Hypothalamus (tissue), 51 donors: ENCODE results near the gene CALY.

Source experiments
- DNase-seq, 51 donors: peaks; one replicate each; lab custom pipeline; 2025; lab: John Stamatoyannopoulos, UW

Gene CALY

GRCh38 chr10:133276435-133277201 is 60.1 kb downstream of the CALY start, which contains the start of gene ADAM8:
Gene ADAM8 (minus strand): TSS chr10:133276868. CDS start chr10:133276817, 51 bp downstream.
- no peak for DNase-seq

- DNase-seq = no peak
Measured at GRCh38 chr10:133276100-133276434, 60.6 kb downstream of the CALY start.

- no peak for DNase-seq
Measured at GRCh38 chr10:133275684-133276092, 61.0 kb downstream of the CALY start.

GRCh38 chr10:133274751-133275683 is 61.7 kb downstream of the CALY start:
- DNase-seq = no peak
